Measurements from ENCODE around the gene ANKRD13A. TPM values are rescaled to one million over a fixed set of nuclear protein-coding genes. Genes with fewer than 3 reads are reported as not detected.
"Not testable (repeated sequence)": the region's sequence is repeated elsewhere in the genome, so short reads cannot be mapped to it uniquely, and the experiment has no call there.

Gene ANKRD13A
- polyA plus RNA-seq, 1 of the 3 experiments (the other 2 are of a cell fraction): 42.8 TPM

GRCh38 chr12:110084314-110085015 lies 85.2 kb downstream of the ANKRD13A start:
- no peaks in the 10 kb centered on the region for H3K27me3 ChIP-seq (ENCODE audit: insufficient read depth)
- no peaks in the 10 kb centered on the region for H3K4me1 ChIP-seq (ENCODE audit: control insufficient read depth in 1 of 2, insufficient read depth in 2 of 2, low read depth in 1 of 2, low read length in 1 of 2)
- no peaks in the 10 kb centered on the region for H3K36me3 ChIP-seq (replicated peaks in 1 of 2; ENCODE audit: control insufficient read depth in 1 of 2, insufficient read depth in 2 of 2, low read length in 1 of 2)
- no peaks in the 10 kb centered on the region for H4K20me1 ChIP-seq (ENCODE audit: insufficient read depth)
- H3K27ac ChIP-seq (ENCODE audit: low read depth in 2 of 2, low read length in 1 of 2): no peak overlapping the region
- no peaks in the 10 kb centered on the region for H3K9me3 ChIP-seq
- no peak overlapping the region for H3K4me2 ChIP-seq
- no peaks in the 10 kb centered on the region for H3K79me2 ChIP-seq (ENCODE audit: insufficient read depth)
- H3K9ac ChIP-seq: no peak overlapping the region
- no peak overlapping the region for H3K4me3 ChIP-seq (ENCODE audit: low read depth in 2 of 2, low read length in 1 of 2)
- TF ChIP-seq RAD21 (IDR thresholded peaks at IDR 0.05; ENCODE audit: low read length): no peak
- TF ChIP-seq GABPA (IDR thresholded peaks at IDR 0.05; ENCODE audit: low read depth): no peak
- no peak for TF ChIP-seq SMC3 (IDR thresholded peaks at IDR 0.05; ENCODE audit: low read depth, low read length)
- TF ChIP-seq, protein P1, sequence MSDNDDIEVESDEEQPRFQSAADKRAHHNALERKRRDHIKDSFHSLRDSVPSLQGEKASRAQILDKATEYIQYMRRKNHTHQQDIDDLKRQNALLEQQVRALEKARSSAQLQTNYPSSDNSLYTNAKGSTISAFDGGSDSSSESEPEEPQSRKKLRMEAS (IDR thresholded peaks at IDR 0.05; ENCODE audit: low read depth): no peak
- TF ChIP-seq FOXJ3 (CRISPR knock-in tag; IDR thresholded peaks at IDR 0.05): no peak
- no peak for TF ChIP-seq TEAD4 (IDR thresholded peaks at IDR 0.05; ENCODE audit: borderline replicate concordance, insufficient read depth)
- no peak for TF ChIP-seq CHD2 (IDR thresholded peaks at IDR 0.05; ENCODE audit: low read length, partially characterized antibody)
- no peak for TF ChIP-seq RXRA (IDR thresholded peaks at IDR 0.05; ENCODE audit: borderline replicate concordance, low read depth)
- TF ChIP-seq FOSL2 (IDR thresholded peaks at IDR 0.05; ENCODE audit: borderline replicate concordance, low read depth): no peak
- TF ChIP-seq GATA2 (CRISPR knock-in tag; IDR thresholded peaks at IDR 0.05): no peak
- no peak for TF ChIP-seq NFIC (IDR thresholded peaks at IDR 0.05; ENCODE audit: borderline replicate concordance)
- no peak for TF ChIP-seq NRF1 (IDR thresholded peaks at IDR 0.05; ENCODE audit: low read depth, low read length)
- no peak for TF ChIP-seq TCF12 (IDR thresholded peaks at IDR 0.05)
- no peak for TF ChIP-seq SIN3A (IDR thresholded peaks at IDR 0.05; ENCODE audit: borderline replicate concordance, low read depth, low read length)
- no peak for TF ChIP-seq USF1 (IDR thresholded peaks at IDR 0.05; ENCODE audit: borderline replicate concordance, low read depth)
- no peak for TF ChIP-seq POLR2AphosphoS5 (IDR thresholded peaks at IDR 0.05; ENCODE audit: low read depth, low read length)
- no peak for DNase-seq
- no peaks in the 10 kb centered on the region for H3K9me2 ChIP-seq
- CTCF ChIA-PET: interaction anchor here (1.2 to 1.5 kb wide), 2 partner anchors 15 kb away, joined by 4 to 5 read pairs; no protein-coding TSS in a partner anchor
- whole genome bisulfite sequencing (ENCODE audit: low lambda C conversion rate): 74% methylated on average over 4 of the region's 4 CpGs
- no peaks in the 10 kb centered on the region for H3F3A ChIP-seq (replicated peaks; ENCODE audit: insufficient read depth)
- POLR2A ChIA-PET: no interaction called here
- H2AFZ ChIP-seq (ENCODE audit: low read depth): no peak overlapping the region

DNA sequence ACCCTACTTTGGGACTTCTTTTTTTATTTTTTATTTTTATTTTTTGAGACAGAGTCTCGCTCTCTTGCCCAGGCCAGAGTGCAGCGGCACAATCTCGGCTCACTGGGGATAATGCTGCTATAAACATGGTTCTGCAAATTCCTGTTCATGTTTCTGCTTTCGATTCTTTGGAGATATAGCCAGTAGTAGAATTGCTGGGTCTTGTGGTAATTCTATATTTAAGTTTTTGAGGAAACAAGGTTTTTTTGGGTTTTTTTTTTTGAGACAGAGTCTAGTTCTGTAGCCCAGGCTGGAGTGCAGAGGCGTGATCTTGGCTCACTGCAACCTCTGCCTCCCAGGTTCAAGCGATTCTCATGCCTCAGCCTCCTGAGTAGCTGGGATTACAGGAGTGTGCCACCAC lies 89.0 kb downstream of the ANKRD13A start:
- H3K9ac ChIP-seq; H3F3A ChIP-seq (replicated peaks; ENCODE audit: insufficient read depth); H3K4me1 ChIP-seq (ENCODE audit: control insufficient read depth in 1 of 2, insufficient read depth in 2 of 2, low read depth in 1 of 2, low read length in 1 of 2); H2AFZ ChIP-seq (ENCODE audit: low read depth); H3K27ac ChIP-seq (ENCODE audit: low read depth in 2 of 2, low read length in 1 of 2); H3K9me3 ChIP-seq; POLR2A ChIA-PET; H3K79me2 ChIP-seq (ENCODE audit: insufficient read depth); H4K20me1 ChIP-seq (ENCODE audit: insufficient read depth); H3K36me3 ChIP-seq (replicated peaks in 1 of 2; ENCODE audit: control insufficient read depth in 1 of 2, insufficient read depth in 2 of 2, low read length in 1 of 2); DNase-seq; H3K9me2 ChIP-seq; H3K4me2 ChIP-seq; H3K27me3 ChIP-seq (ENCODE audit: insufficient read depth); H3K4me3 ChIP-seq (ENCODE audit: low read depth in 2 of 2, low read length in 1 of 2): not testable (repeated sequence)
- CTCF ChIA-PET: interaction anchor here (1.0 kb wide), 2 partner anchors 11 to 343 kb away, joined by 3 to 5 read pairs; no protein-coding TSS in a partner anchor
- WGBS (ENCODE audit: low lambda C conversion rate): 79% methylated on average over 6 of the region's 6 CpGs

Data from SK-N-SH (cell line).